ENCODE measurements around the gene MYO1C.
"Not testable (repeated sequence)": the region's sequence is repeated elsewhere in the genome, so short reads cannot be mapped to it uniquely, and the experiment has no call there.

MYO1C gene

DNA sequence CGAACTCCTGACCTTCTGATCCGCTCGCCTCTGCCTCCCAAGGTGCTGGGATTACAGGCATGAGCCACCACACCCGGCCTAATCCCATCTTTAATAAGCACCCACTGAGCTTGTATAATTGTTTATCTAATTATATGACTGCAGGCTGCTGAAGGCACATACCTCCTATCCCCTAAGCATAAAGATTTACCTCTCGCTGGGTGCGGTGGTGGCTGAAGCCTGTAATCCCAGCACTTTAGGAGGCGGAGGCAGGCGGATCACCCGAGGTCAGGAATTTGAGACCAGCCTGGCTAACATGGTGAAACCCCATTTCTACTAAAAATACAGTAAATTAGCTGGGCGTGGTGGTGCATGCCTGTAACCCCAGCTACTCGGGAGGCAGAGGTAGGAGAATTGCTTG lies 72.3 kb downstream of the MYO1C start:
- Histone ChIP-seq H3F3A (ENCODE audit: insufficient read depth) (peaks cover 5% of the 10 kb centered on the region), H3K36me3 (ENCODE audit: low read length) (0 out of 2 replicates have a peak, but pooled peaks cover 2% of the 10 kb centered on the region), H3K9me3 (ENCODE audit: insufficient read depth, low read length) (no peaks in the 10 kb centered on the region), H3K27ac (ENCODE audit: low read depth, low read length) (no peak overlapping the region), H3K9me2 (replicated peaks; ENCODE audit: insufficient read depth, low read length) (no peaks in the 10 kb centered on the region), H3K4me2 (ENCODE audit: low read depth, low read length, poor library complexity, severe bottlenecking) (no peak overlapping the region), H3K79me2 (ENCODE audit: insufficient read depth, low read length) (peaks cover under 1% of the 10 kb centered on the region; the same call in 1 of the 2 replicates), H4K20me1 (ENCODE audit: low read depth, low read length) (no peaks in the 10 kb centered on the region), H3K4me3 (ENCODE audit: insufficient read depth, low read length, poor library complexity, severe bottlenecking) (no peak overlapping the region), H2AFZ (ENCODE audit: low read depth, low read length, severe bottlenecking) (no peak overlapping the region), H3K27me3 (ENCODE audit: low read length) (no peaks in the 10 kb centered on the region), H3K9ac (ENCODE audit: low read length) (no peak overlapping the region)
- no peak for TF ChIP-seq EZH2phosphoT487 (conservative IDR thresholded peaks at IDR 0.05; ENCODE audit: low read length)
- TF ChIP-seq, protein P1, sequence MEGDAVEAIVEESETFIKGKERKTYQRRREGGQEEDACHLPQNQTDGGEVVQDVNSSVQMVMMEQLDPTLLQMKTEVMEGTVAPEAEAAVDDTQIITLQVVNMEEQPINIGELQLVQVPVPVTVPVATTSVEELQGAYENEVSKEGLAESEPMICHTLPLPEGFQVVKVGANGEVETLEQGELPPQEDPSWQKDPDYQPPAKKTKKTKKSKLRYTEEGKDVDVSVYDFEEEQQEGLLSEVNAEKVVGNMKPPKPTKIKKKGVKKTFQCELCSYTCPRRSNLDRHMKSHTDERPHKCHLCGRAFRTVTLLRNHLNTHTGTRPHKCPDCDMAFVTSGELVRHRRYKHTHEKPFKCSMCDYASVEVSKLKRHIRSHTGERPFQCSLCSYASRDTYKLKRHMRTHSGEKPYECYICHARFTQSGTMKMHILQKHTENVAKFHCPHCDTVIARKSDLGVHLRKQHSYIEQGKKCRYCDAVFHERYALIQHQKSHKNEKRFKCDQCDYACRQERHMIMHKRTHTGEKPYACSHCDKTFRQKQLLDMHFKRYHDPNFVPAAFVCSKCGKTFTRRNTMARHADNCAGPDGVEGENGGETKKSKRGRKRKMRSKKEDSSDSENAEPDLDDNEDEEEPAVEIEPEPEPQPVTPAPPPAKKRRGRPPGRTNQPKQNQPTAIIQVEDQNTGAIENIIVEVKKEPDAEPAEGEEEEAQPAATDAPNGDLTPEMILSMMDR (IDR thresholded peaks at IDR 0.05; ENCODE audit: insufficient read depth, low read length, poor library complexity, severe bottlenecking) = no peak

DNA sequence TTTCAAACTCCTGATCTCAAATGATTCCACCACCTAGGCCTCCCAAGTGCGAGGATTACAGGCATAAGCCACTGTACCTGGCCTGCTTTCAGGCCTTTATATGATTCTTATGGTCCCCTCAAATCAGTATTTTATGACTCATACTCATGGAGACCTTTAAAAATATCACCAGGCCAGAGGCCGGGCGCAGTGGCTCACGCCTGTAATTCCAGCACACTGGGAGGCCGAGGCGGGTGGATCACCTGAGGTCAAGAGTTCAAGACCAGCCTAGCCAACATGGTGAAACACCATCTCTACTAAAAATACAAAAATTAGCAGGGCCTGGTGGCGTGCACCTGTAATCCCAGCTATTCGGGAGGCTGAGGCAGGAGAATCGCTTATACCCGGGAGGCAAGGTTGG lies 74.0 kb downstream of the MYO1C start:
- H3K4me2 ChIP-seq (ENCODE audit: low read depth, low read length, poor library complexity, severe bottlenecking); H4K20me1 ChIP-seq (ENCODE audit: low read depth, low read length); H2AFZ ChIP-seq (ENCODE audit: low read depth, low read length, severe bottlenecking); H3K36me3 ChIP-seq (ENCODE audit: low read length); H3K4me3 ChIP-seq (ENCODE audit: insufficient read depth, low read length, poor library complexity, severe bottlenecking); H3K27me3 ChIP-seq (ENCODE audit: low read length); H3K9me2 ChIP-seq (replicated peaks; ENCODE audit: insufficient read depth, low read length); H3K9me3 ChIP-seq (ENCODE audit: insufficient read depth, low read length); H3K9ac ChIP-seq (ENCODE audit: low read length); H3F3A ChIP-seq (ENCODE audit: insufficient read depth); H3K27ac ChIP-seq (ENCODE audit: low read depth, low read length); H3K79me2 ChIP-seq (ENCODE audit: insufficient read depth, low read length): not testable (repeated sequence)

DNA sequence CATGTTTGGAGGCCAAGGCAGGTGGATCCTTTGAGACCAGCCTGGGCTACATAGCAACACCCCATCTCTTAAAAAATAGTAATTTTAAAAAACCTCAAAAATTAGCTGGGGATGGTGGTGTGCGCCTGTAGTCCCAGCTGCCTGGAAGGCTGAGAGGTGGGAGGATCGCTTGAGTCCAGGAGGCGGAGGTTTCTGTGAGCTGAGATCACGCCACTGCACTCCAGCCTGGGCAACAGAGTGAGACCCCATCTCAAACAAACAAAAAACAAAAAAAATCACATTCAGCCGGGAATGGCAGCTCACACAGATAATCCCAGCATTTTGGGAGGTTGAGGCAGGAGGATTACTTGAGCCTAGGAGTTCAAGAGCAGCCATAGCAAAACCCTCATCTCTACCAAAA lies 76.1 kb downstream of the MYO1C start:
- Histone ChIP-seq H3F3A (ENCODE audit: insufficient read depth) (no peaks in the 10 kb centered on the region), H3K9me3 (ENCODE audit: insufficient read depth, low read length) (no peaks in the 10 kb centered on the region), H2AFZ (ENCODE audit: low read depth, low read length, severe bottlenecking) (no peak overlapping the region), H3K4me2 (ENCODE audit: low read depth, low read length, poor library complexity, severe bottlenecking) (no peak overlapping the region), H4K20me1 (ENCODE audit: low read depth, low read length) (no peaks in the 10 kb centered on the region), H3K79me2 (ENCODE audit: insufficient read depth, low read length) (no peaks in the 10 kb centered on the region), H3K36me3 (ENCODE audit: low read length) (no peaks in the 10 kb centered on the region), H3K27me3 (ENCODE audit: low read length) (no peaks in the 10 kb centered on the region), H3K27ac (ENCODE audit: low read depth, low read length) (no peak overlapping the region), H3K9ac (ENCODE audit: low read length) (no peak overlapping the region), H3K9me2 (replicated peaks; ENCODE audit: insufficient read depth, low read length) (no peaks in the 10 kb centered on the region), H3K4me3 (ENCODE audit: insufficient read depth, low read length, poor library complexity, severe bottlenecking) (no peak overlapping the region)
- TF ChIP-seq EZH2phosphoT487 (conservative IDR thresholded peaks at IDR 0.05; ENCODE audit: low read length) = no peak
- TF ChIP-seq, protein P1 (IDR thresholded peaks at IDR 0.05; ENCODE audit: insufficient read depth, low read length, poor library complexity, severe bottlenecking) = no peak

DNA sequence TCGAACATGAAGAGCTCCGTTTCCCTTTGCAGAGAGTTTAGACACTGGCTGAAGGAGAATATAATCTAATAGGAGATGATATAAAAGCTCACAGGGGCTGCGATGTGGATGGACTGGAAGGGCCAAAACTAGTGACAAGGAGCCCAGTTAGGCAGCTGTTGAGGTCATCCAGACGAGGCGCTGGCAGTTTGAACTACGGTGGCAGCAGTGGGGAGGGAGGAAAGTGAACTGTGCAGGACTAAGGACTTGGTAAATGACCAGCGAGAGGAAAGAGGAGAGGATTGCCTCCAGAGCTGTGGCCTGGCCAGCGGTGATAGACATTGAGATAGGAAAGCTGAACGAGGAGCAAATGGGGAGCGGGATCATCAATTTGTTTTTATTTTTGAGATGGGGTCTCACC lies 77.9 kb downstream of the MYO1C start:
- no peak overlapping the region for H3K4me3 ChIP-seq (ENCODE audit: insufficient read depth, low read length, poor library complexity, severe bottlenecking)
- no peaks in the 10 kb centered on the region for H3K9me2 ChIP-seq (replicated peaks; ENCODE audit: insufficient read depth, low read length)
- TF ChIP-seq, protein P1 (IDR thresholded peaks at IDR 0.05; ENCODE audit: insufficient read depth, low read length, poor library complexity, severe bottlenecking) = no peak
- TF ChIP-seq EZH2phosphoT487 (conservative IDR thresholded peaks at IDR 0.05; ENCODE audit: low read length) = no peak
- no peaks in the 10 kb centered on the region for H3K27me3 ChIP-seq (ENCODE audit: low read length)
- no peak overlapping the region for H3K9ac ChIP-seq (ENCODE audit: low read length)
- H3K36me3 ChIP-seq (ENCODE audit: low read length) = no peaks in the 10 kb centered on the region
- no peak overlapping the region for H3K27ac ChIP-seq (ENCODE audit: low read depth, low read length)
- H3F3A ChIP-seq (ENCODE audit: insufficient read depth) = no peaks in the 10 kb centered on the region
- H3K9me3 ChIP-seq (ENCODE audit: insufficient read depth, low read length) = no peaks in the 10 kb centered on the region
- H3K79me2 ChIP-seq (ENCODE audit: insufficient read depth, low read length) = no peaks in the 10 kb centered on the region
- H3K4me2 ChIP-seq (ENCODE audit: low read depth, low read length, poor library complexity, severe bottlenecking) = no peak overlapping the region
- H4K20me1 ChIP-seq (ENCODE audit: low read depth, low read length) = no peaks in the 10 kb centered on the region
- H2AFZ ChIP-seq (ENCODE audit: low read depth, low read length, severe bottlenecking) = no peak overlapping the region
